Colonic mucosa (tissue), 4 donors: Measurements from ENCODE around the gene LSM4. TPM values are rescaled to one million over a fixed set of nuclear protein-coding genes. Genes with fewer than 3 reads are reported as not detected.

Experiments used
- DNase-seq: peaks from one replicate; pipeline ENCODE4 v3.0.0-alpha.2; 2020
- H3K27ac ChIP-seq: fragments of 200-600 bp; one replicate; pipeline ENCODE4 v1.8.0; 2021
- H3K27me3 ChIP-seq: fragments of 200-600 bp; one replicate; pipeline ENCODE4 v1.8.0; 2021
- H3K36me3 ChIP-seq: fragments of 200-600 bp; one replicate; pipeline ENCODE4 v1.8.0; 2021
- H3K4me1 ChIP-seq: fragments of 200-600 bp; one replicate; pipeline ENCODE4 v1.8.0; 2021; ENCODE audit warnings: mild to moderate bottlenecking
- H3K4me3 ChIP-seq: fragments of 200-600 bp; one replicate; pipeline ENCODE4 v1.8.0; 2021
- H3K9ac ChIP-seq, 2 donors: one replicate each; pipeline ENCODE4 v1.7.0; 2013; ENCODE audit warnings: control low read depth in 2 of 2, low read depth in 2 of 2, low read length in 2 of 2
- H3K9me3 ChIP-seq: fragments of 200-600 bp; one replicate; pipeline ENCODE4 v1.8.0; 2021
- CTCF ChIP-seq: fragments of 200-600 bp; IDR thresholded peaks from one replicate; pipeline ENCODE4 v1.8.0; 2022; ENCODE audit warnings: antibody characterized with exemption, mild to moderate bottlenecking
- intact Hi-C: fragments of 100-400 bp; cut with DNase I; formaldehyde crosslinking; loops from one replicate; pipeline ENCODE4 v1.14.1; 2022
- total RNA-seq, 2 donors: library from RNA; stranded (reverse); fragmentation: NEBNext Ultra II Directional in 1 of 2; extraction: Animal tissue kit (Norgen Biotek cat#: 25700) in 1 of 2; gene quantifications; one replicate each; pipeline ENCODE4 v1.2.1, GENCODE V29; 2021
- donor health status: healthy.
- donor health status: DM: no; HTN: no; CAD: no.
- donor health status: DM: no; HTN: no; CAD: no.

Gene LSM4
- total RNA-seq, 2 donors from 2014 or later: 128 to 308 TPM

- Histone ChIP-seq H3K4me1 (no peaks in the 10 kb centered on the region), H3K9ac (no peak overlapping the region), H3K27ac (no peak overlapping the region), H3K4me3 (no peak overlapping the region), H3K27me3 (no peaks in the 10 kb centered on the region), H3K36me3 (no peaks in the 10 kb centered on the region), H3K9me3 (no peaks in the 10 kb centered on the region)
- intact Hi-C loops: no loop called here
- no peak for TF ChIP-seq CTCF
- DNase-seq: no peak
Observed at GRCh38 chr19:18263324-18264136, 59.3 kb downstream of the LSM4 start.

- H3K9ac ChIP-seq: no peak overlapping the region
- TF ChIP-seq CTCF: no peak
- H3K27ac ChIP-seq: no peak overlapping the region
- no peaks in the 10 kb centered on the region for H3K9me3 ChIP-seq
- intact Hi-C loops: no loop called here
- no peaks in the 10 kb centered on the region for H3K27me3 ChIP-seq
- DNase-seq: no peak
- no peak overlapping the region for H3K4me3 ChIP-seq
- H3K4me1 ChIP-seq: no peaks in the 10 kb centered on the region
- no peaks in the 10 kb centered on the region for H3K36me3 ChIP-seq
Observed at GRCh38 chr19:18262917-18263316, 60.0 kb downstream of the LSM4 start.

- DNase-seq: no peak
- TF ChIP-seq CTCF: no peak
- no peak overlapping the region for H3K27ac ChIP-seq
- H3K36me3 ChIP-seq: no peaks in the 10 kb centered on the region
- H3K4me1 ChIP-seq: no peaks in the 10 kb centered on the region
- intact Hi-C loops: no loop called here
- no peak overlapping the region for H3K9ac ChIP-seq
- H3K9me3 ChIP-seq: no peaks in the 10 kb centered on the region
- no peaks in the 10 kb centered on the region for H3K27me3 ChIP-seq
- no peak overlapping the region for H3K4me3 ChIP-seq
Observed at GRCh38 chr19:18262144-18262543, 60.7 kb downstream of the LSM4 start.

GRCh38 chr19:18261474-18261873 is 61.4 kb downstream of the LSM4 start:
- H3K4me1 ChIP-seq: no peaks in the 10 kb centered on the region
- H3K9me3 ChIP-seq: no peaks in the 10 kb centered on the region
- no peaks in the 10 kb centered on the region for H3K36me3 ChIP-seq
- DNase-seq: no peak
- no peak for TF ChIP-seq CTCF
- H3K27me3 ChIP-seq: no peaks in the 10 kb centered on the region
- no peak overlapping the region for H3K27ac ChIP-seq
- intact Hi-C loops: no loop called here
- no peak overlapping the region for H3K4me3 ChIP-seq
- no peak overlapping the region for H3K9ac ChIP-seq

GRCh38 chr19:18259893-18260292 is 63.0 kb downstream of the LSM4 start:
- TF ChIP-seq CTCF: no peak
- intact Hi-C loops: no loop called here
- DNase-seq: no peak
- no peak overlapping the region for H3K9ac ChIP-seq
- no peaks in the 10 kb centered on the region for H3K4me1 ChIP-seq
- no peak overlapping the region for H3K27ac ChIP-seq
- H3K4me3 ChIP-seq: no peak overlapping the region
- H3K9me3 ChIP-seq: no peaks in the 10 kb centered on the region
- no peaks in the 10 kb centered on the region for H3K36me3 ChIP-seq
- H3K27me3 ChIP-seq: no peaks in the 10 kb centered on the region
